Fibroblast of mammary gland (primary cell): ENCODE data around the gene MCMBP.
"Not testable (repeated sequence)": the region's sequence is repeated elsewhere in the genome, so short reads cannot be mapped to it uniquely, and the experiment has no call there.

ENCODE experiments used
- DNase-seq: peaks from one replicate; pipeline ENCODE4 v3.0.0-alpha.2; 2010; ENCODE audit warnings: low read depth
- H3K4me3 ChIP-seq: 2 replicates; pipeline ENCODE4 v1.5.1; 2011; ENCODE audit warnings: low read depth, mild to moderate bottlenecking, low read length, moderate library complexity; ENCODE audit not compliant: control insufficient read depth
- CTCF ChIP-seq: conservative IDR thresholded peaks from 2 replicates; pipeline ENCODE4 v1.5.1; 2011; ENCODE audit warnings: low read depth, low read length, inconsistent platforms; ENCODE audit not compliant: control insufficient read depth, insufficient read depth

Gene MCMBP, protein sequence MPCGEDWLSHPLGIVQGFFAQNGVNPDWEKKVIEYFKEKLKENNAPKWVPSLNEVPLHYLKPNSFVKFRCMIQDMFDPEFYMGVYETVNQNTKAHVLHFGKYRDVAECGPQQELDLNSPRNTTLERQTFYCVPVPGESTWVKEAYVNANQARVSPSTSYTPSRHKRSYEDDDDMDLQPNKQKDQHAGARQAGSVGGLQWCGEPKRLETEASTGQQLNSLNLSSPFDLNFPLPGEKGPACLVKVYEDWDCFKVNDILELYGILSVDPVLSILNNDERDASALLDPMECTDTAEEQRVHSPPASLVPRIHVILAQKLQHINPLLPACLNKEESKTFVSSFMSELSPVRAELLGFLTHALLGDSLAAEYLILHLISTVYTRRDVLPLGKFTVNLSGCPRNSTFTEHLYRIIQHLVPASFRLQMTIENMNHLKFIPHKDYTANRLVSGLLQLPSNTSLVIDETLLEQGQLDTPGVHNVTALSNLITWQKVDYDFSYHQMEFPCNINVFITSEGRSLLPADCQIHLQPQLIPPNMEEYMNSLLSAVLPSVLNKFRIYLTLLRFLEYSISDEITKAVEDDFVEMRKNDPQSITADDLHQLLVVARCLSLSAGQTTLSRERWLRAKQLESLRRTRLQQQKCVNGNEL

DNA sequence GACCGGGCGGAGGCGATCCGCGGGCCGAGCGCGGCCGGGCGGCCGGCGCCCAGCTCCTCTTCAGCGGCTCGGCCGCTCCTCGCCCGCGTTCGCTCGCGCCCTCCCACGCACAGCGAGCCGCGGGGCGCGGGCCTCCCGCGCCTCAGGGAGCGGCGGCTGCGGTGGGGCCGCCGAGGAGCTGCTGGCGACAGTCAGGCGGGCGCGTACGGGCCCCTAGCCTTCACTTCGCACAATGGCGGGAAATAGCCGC lies at the start of gene MCMBP:
Gene MCMBP, minus strand, starts transcription at position 234 of the 250 bp plus-strand sequence. CDS start 259 bp downstream, outside the sequence.
- no peak for DNase-seq
- peak within 1 kb of the TSS; percentile 75 for H3K4me3 ChIP-seq
- no peak for TF ChIP-seq CTCF

- no peak overlapping the region for H3K4me3 ChIP-seq
- DNase-seq, result no peak
- no peak for TF ChIP-seq CTCF
Observed at GRCh38 chr10:119919826-119920225, 47.2 kb upstream of the MCMBP start.

- H3K4me3 ChIP-seq, result no peak overlapping the region
- TF ChIP-seq CTCF, result no peak
Observed at GRCh38 chr10:119919271-119919670, 46.6 kb upstream of the MCMBP start.

DNA sequence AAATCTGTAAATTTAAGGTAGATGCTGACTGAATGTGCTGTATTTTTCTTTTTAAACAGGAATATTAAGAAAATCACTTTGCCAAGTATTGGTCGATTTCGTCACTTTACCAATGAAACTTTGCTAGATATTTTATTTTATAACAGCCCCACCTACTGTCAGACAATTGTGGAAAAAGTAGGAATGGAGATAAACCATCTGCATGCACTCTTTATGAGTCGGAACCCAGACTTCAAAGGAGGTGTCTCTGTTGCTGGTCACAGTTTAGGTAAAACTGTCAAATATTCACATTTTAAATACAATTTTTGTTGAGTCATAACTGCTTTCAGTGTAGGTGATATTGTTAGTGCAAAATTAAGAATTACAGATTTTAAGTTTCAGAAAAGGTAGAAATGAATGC lies 45.1 kb upstream of the MCMBP start:
- peak; percentile 27 for DNase-seq
- peak; percentile 8 for TF ChIP-seq CTCF
- no peak overlapping the region for H3K4me3 ChIP-seq

More at GRCh38 chr10:119919271-119919670, 46.6 kb upstream of the MCMBP start:
- peak; percentile 11 for DNase-seq

GRCh38 chr10:119910689-119911088 lies 38.0 kb upstream of the MCMBP start:
- no peak overlapping the region for H3K4me3 ChIP-seq
- no peak for DNase-seq
- no peak for TF ChIP-seq CTCF

DNA sequence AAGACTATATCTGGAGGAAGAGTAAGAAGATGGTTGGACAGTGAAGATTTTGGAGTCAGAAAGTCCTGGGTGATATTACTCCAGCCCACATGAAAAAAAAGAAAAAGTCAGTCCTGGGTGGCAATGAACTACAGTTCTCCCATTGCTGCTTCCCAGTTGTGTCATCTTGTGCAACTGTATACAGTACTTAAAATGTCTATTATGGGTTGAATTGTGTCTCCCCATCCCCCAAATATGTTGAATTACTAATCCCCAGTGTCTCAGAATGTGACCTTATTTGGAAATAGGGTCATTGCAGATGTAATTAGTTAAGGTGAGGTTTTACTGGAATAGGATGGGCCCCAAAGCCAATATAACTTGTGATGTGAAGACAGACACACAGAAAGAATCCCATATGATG lies 35.5 kb upstream of the MCMBP start:
- H3K4me3 ChIP-seq, result no peak overlapping the region
- no peak for TF ChIP-seq CTCF
- peak; percentile 30 for DNase-seq

DNA sequence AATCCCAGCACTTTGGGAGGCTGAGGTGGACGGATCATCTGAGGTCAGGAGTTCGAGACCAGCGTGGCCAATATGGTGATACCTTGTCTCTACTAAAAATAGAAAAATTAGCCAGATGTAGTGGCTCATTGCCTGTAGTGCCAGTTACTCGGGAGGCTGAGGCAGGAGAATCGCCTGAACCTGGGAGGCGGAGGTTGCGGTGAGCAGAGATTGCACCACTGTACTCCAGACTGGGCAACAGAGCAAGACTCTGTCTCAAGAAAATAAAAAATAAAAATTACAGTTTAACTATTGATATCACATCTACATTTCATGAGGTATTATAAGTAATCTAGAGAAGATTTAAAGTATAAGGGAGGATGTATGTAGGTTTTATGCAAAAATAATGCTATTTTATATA lies 35.1 kb upstream of the MCMBP start:
- DNase-seq, H3K4me3 ChIP-seq: not testable (repeated sequence)
